H9 (cell line): ENCODE data around the gene PLXNC1. TPM values are rescaled to one million over a fixed set of nuclear protein-coding genes. Genes with fewer than 3 reads are reported as not detected.

Source experiments
- DNase-seq: peaks from one replicate; pipeline ENCODE4 v3.0.0-alpha.2; 2017
- H2AFZ ChIP-seq: one replicate; pipeline ENCODE4 v1.6.1; 2013; ENCODE audit warnings: mild to moderate bottlenecking, low read length, control low read depth, moderate library complexity
- H2AK5ac ChIP-seq: 2 replicates; pipeline ENCODE4 v1.6.1; 2013; ENCODE audit warnings: low read length, control low read depth, mixed read lengths; ENCODE audit not compliant: insufficient read length
- H2BK120ac ChIP-seq: one replicate; pipeline ENCODE4 v1.6.1; 2013; ENCODE audit warnings: low read depth, mild to moderate bottlenecking, low read length, control low read depth, inconsistent platforms; ENCODE audit not compliant: poor library complexity, severe bottlenecking
- H2BK12ac ChIP-seq: 2 replicates; pipeline ENCODE4 v1.6.1; 2013; ENCODE audit warnings: low read length, control low read depth, mixed read lengths, low read depth; ENCODE audit not compliant: insufficient read length
- H2BK15ac ChIP-seq: 2 replicates; pipeline ENCODE4 v1.6.1; 2013; ENCODE audit warnings: low read depth, low read length, control low read depth
- H2BK20ac ChIP-seq: one replicate; pipeline ENCODE4 v1.6.1; 2013; ENCODE audit warnings: low read depth, mild to moderate bottlenecking, low read length, control low read depth, inconsistent platforms; ENCODE audit not compliant: poor library complexity, severe bottlenecking
- H2BK5ac ChIP-seq: 2 replicates; pipeline ENCODE4 v1.6.1; 2013; ENCODE audit warnings: low read length, control low read depth, mixed read lengths; ENCODE audit not compliant: insufficient read length
- H3K14ac ChIP-seq: 2 replicates; pipeline ENCODE4 v1.6.1; 2013; ENCODE audit warnings: low read length, control low read depth; ENCODE audit not compliant: insufficient read depth
- H3K18ac ChIP-seq: 2 replicates; pipeline ENCODE4 v1.6.1; 2013; ENCODE audit warnings: low read depth, mild to moderate bottlenecking, mixed read lengths, low read length, control low read depth; ENCODE audit not compliant: insufficient read length
- H3K23ac ChIP-seq: 2 replicates; pipeline ENCODE4 v1.6.1; 2013; ENCODE audit warnings: low read length, control low read depth, mixed read lengths, low read depth; ENCODE audit not compliant: insufficient read length
- H3K23me2 ChIP-seq: 2 replicates; pipeline ENCODE4 v1.6.1; 2013; ENCODE audit warnings: low read depth, mild to moderate bottlenecking, mixed read lengths, low read length, control low read depth; ENCODE audit not compliant: insufficient read length, poor library complexity, severe bottlenecking
- H3K27ac ChIP-seq: 2 replicates; pipeline ENCODE4 v1.5.1; 2013; ENCODE audit warnings: low read length, control low read depth, mixed read lengths, low read depth; ENCODE audit not compliant: insufficient read length
- H3K27me3 ChIP-seq: 2 replicates; pipeline ENCODE4 v1.6.1; 2013; ENCODE audit warnings: low read length, control low read depth, inconsistent platforms; ENCODE audit not compliant: insufficient read depth
- H3K4ac ChIP-seq: 2 replicates; pipeline ENCODE4 v1.6.1; 2013; ENCODE audit warnings: low read depth, mild to moderate bottlenecking, control low read depth, inconsistent platforms, low read length, moderate library complexity
- H3K4me1 ChIP-seq: 2 replicates; pipeline ENCODE4 v1.6.1; 2013; ENCODE audit warnings: low read length, control low read depth, inconsistent platforms; ENCODE audit not compliant: insufficient read depth
- H3K4me2 ChIP-seq: 2 replicates; pipeline ENCODE4 v1.6.1; 2013; ENCODE audit warnings: low read length, control low read depth, mixed read lengths; ENCODE audit not compliant: insufficient read length, insufficient read depth
- H3K56ac ChIP-seq: 2 replicates; pipeline ENCODE4 v1.6.1; 2013; ENCODE audit warnings: low read depth, mild to moderate bottlenecking, mixed read lengths, low read length, control low read depth; ENCODE audit not compliant: insufficient read length
- H3K79me1 ChIP-seq: 2 replicates; pipeline ENCODE4 v1.6.1; 2013; ENCODE audit warnings: low read depth, mild to moderate bottlenecking, moderate library complexity, low read length, control low read depth, inconsistent platforms; ENCODE audit not compliant: insufficient read depth, poor library complexity, severe bottlenecking
- H3K79me2 ChIP-seq: 2 replicates; pipeline ENCODE4 v1.6.1; 2013; ENCODE audit warnings: low read length, control low read depth, inconsistent platforms; ENCODE audit not compliant: insufficient read depth
- H3K9ac ChIP-seq: 2 replicates; pipeline ENCODE4 v1.6.1; 2013; ENCODE audit warnings: low read length, control low read depth, mixed read lengths; ENCODE audit not compliant: insufficient read length; ENCODE audit errors: extremely low read depth
- H3K9me3 ChIP-seq: one replicate; pipeline ENCODE4 v1.6.1; 2013; ENCODE audit warnings: low read depth, low read length, inconsistent platforms; ENCODE audit not compliant: control insufficient read depth
- H3T11ph ChIP-seq: one replicate; pipeline ENCODE4 v1.6.1; 2013; ENCODE audit warnings: mild to moderate bottlenecking, low read length, control low read depth, inconsistent platforms
- H4K20me1 ChIP-seq: one replicate; pipeline ENCODE4 v1.6.1; 2013; ENCODE audit not compliant: control insufficient read depth, insufficient read length, insufficient read depth
- H4K5ac ChIP-seq: 2 replicates; pipeline ENCODE4 v1.6.1; 2013; ENCODE audit warnings: low read depth, mild to moderate bottlenecking, mixed read lengths, low read length, control low read depth; ENCODE audit not compliant: insufficient read length
- H4K8ac ChIP-seq: replicated peaks from 2 replicates; pipeline ENCODE4 v1.6.1; 2013; ENCODE audit warnings: low read length, control low read depth, mixed read lengths, low read depth; ENCODE audit not compliant: insufficient read length
- H4K91ac ChIP-seq: 2 replicates; pipeline ENCODE4 v1.6.1; 2013; ENCODE audit warnings: low read depth, mild to moderate bottlenecking, moderate library complexity, mixed read lengths, low read length, control low read depth; ENCODE audit not compliant: insufficient read length
- H3K27ac Mint-ChIP-seq, 3 experiments: 2 replicates in 2 of 3; 3 replicates in 1 of 3; pipeline ENCODE4 v1.8.0; 2020 to 2021; ENCODE audit warnings: mixed read lengths in 3 of 3, mild to moderate bottlenecking in 1 of 3, moderate library complexity in 1 of 3
- H3K27me3 Mint-ChIP-seq: 2 replicates; pipeline ENCODE4 v1.8.0; 2021; ENCODE audit warnings: low read depth, mild to moderate bottlenecking, moderate library complexity, mixed read lengths
- H3K36me3 Mint-ChIP-seq, 3 experiments: 2 replicates in 2 of 3; 3 replicates in 1 of 3; pipeline ENCODE4 v1.8.0; 2020 to 2021; ENCODE audit warnings: low read depth in 3 of 3, mixed read lengths in 3 of 3; ENCODE audit not compliant: insufficient read depth in 1 of 3
- H3K4me1 Mint-ChIP-seq, 2 experiments: 2 replicates each; pipeline ENCODE4 v1.8.0; 2020; ENCODE audit warnings: mixed read lengths in 2 of 2
- H3K4me3 Mint-ChIP-seq, 2 experiments: 2 replicates in 1 of 2; 3 replicates in 1 of 2; pipeline ENCODE4 v1.8.0; 2020 to 2021; ENCODE audit warnings: mild to moderate bottlenecking in 2 of 2, mixed read lengths in 2 of 2, moderate library complexity in 1 of 2
- H3K9me3 Mint-ChIP-seq, 2 experiments: 2 replicates in 1 of 2; 3 replicates in 1 of 2; pipeline ENCODE4 v1.8.0; 2020; ENCODE audit warnings: mild to moderate bottlenecking in 2 of 2, mixed read lengths in 2 of 2, moderate library complexity in 1 of 2
- WGBS: extraction: QIAGEN DNeasy Blood & Tissue Kit; methylation state at CpG from one replicate; pipeline ENCODE4 v1.1.7; 2013; ENCODE audit warnings: missing lambda C conversion rate, low lambda C conversion rate, mixed read lengths; ENCODE audit not compliant: insufficient read length; ENCODE audit errors: extremely low coverage; 5-methylcytosine and 5-hydroxymethylcytosine counted together
- total RNA-seq: library from RNA; stranded (reverse); gene quantifications from 2 replicates; pipeline ENCODE4 v1.2.1, GENCODE V29; 2021
- TF ChIP-seq, protein P1 (sequence below): fragments of 200-600 bp; sonication (generic); conservative IDR thresholded peaks from 3 replicates; pipeline ENCODE4 v1.8.0; 2021; ENCODE audit warnings: antibody characterized with exemption, mild to moderate bottlenecking

Gene PLXNC1
- total RNA-seq, 1 experiment from 2014 or later = 1.2 TPM

DNA sequence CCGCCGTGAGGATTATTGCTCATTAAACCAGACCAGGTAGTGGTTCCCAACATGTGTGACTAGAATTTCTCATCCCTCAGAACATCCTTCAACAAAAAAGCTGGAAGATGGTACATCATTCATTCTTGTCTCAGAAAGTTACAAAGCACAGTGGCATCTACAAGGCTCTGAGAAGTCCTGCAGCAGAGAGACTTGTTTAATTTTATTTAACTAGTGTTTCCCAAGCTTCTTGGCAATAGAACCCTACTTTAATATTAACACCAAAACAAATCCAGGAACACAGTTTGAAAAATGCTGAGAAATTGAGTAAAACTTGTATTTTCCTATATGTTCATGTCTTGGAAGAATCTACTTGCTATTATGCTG is 54.8 kb downstream of the PLXNC1 start:
- no peak overlapping the region for H4K5ac ChIP-seq
- no peak overlapping the region for H4K91ac ChIP-seq
- no peaks in the 10 kb centered on the region for H3K27me3 ChIP-seq
- H3K4me1 Mint-ChIP-seq = peaks cover 19 to 41% of the 10 kb centered on the region in 2 experiments
- H3K18ac ChIP-seq = no peak overlapping the region
- H2BK15ac ChIP-seq = no peak overlapping the region
- no peak overlapping the region for H2BK120ac ChIP-seq
- H3K9ac ChIP-seq = no peak overlapping the region
- no peak overlapping the region for H3K27ac ChIP-seq
- no peak for DNase-seq
- peaks cover 2% of the 10 kb centered on the region for H3K27me3 Mint-ChIP-seq
- TF ChIP-seq, protein P1, sequence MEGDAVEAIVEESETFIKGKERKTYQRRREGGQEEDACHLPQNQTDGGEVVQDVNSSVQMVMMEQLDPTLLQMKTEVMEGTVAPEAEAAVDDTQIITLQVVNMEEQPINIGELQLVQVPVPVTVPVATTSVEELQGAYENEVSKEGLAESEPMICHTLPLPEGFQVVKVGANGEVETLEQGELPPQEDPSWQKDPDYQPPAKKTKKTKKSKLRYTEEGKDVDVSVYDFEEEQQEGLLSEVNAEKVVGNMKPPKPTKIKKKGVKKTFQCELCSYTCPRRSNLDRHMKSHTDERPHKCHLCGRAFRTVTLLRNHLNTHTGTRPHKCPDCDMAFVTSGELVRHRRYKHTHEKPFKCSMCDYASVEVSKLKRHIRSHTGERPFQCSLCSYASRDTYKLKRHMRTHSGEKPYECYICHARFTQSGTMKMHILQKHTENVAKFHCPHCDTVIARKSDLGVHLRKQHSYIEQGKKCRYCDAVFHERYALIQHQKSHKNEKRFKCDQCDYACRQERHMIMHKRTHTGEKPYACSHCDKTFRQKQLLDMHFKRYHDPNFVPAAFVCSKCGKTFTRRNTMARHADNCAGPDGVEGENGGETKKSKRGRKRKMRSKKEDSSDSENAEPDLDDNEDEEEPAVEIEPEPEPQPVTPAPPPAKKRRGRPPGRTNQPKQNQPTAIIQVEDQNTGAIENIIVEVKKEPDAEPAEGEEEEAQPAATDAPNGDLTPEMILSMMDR = no peak
- no peak overlapping the region for H3K4ac ChIP-seq
- H3K79me2 ChIP-seq = no peaks in the 10 kb centered on the region
- peaks cover 0 to 5% of the 10 kb centered on the region in 2 experiments; a peak in 3 of 5 replicates for H3K9me3 Mint-ChIP-seq
- H3K23ac ChIP-seq = no peak overlapping the region
- H3T11ph ChIP-seq = no peak overlapping the region
- H3K4me1 ChIP-seq = peaks cover 7% of the 10 kb centered on the region; the same call in 1 of the 2 replicates
- H2BK12ac ChIP-seq = no peak overlapping the region
- H4K8ac ChIP-seq = no peak overlapping the region
- H3K56ac ChIP-seq = no peak overlapping the region
- no peak overlapping the region for H2AK5ac ChIP-seq
- peaks cover 0 to 13% (median 10%) of the 10 kb centered on the region in 3 experiments; a peak in 5 of 7 replicates for H3K36me3 Mint-ChIP-seq
- H2BK20ac ChIP-seq = no peak overlapping the region
- H3K79me1 ChIP-seq = no peaks in the 10 kb centered on the region
- H3K4me3 Mint-ChIP-seq = no peak overlapping the region
- H3K9me3 ChIP-seq = no peaks in the 10 kb centered on the region
- H4K20me1 ChIP-seq = no peaks in the 10 kb centered on the region
- no CpG with 5 or more reads among the region's 2 CpGs for WGBS
- H3K23me2 ChIP-seq = no peaks in the 10 kb centered on the region
- no peak overlapping the region for H2BK5ac ChIP-seq
- no peak overlapping the region for H3K27ac Mint-ChIP-seq
- H3K14ac ChIP-seq = no peak overlapping the region
- H3K4me2 ChIP-seq = no peak overlapping the region
- H2AFZ ChIP-seq = no peak overlapping the region
